Hepatocyte (in vitro differentiated cells): ENCODE measurements around the gene DNAJB7. TPM values are rescaled to one million over a fixed set of nuclear protein-coding genes. Genes with fewer than 3 reads are reported as not detected.

Source experiments
- DNase-seq: peaks from one replicate; pipeline ENCODE4 v3.0.0-alpha.2; 2016; ENCODE audit warnings: low spot score
- H2AFZ ChIP-seq: fragments of 200-600 bp; sonication (generic); 2 replicates; pipeline ENCODE4 v1.6.0; 2016; ENCODE audit warnings: antibody characterized with exemption, mild to moderate bottlenecking
- H3K27ac ChIP-seq: fragments of 200-600 bp; sonication (generic); 2 replicates; pipeline ENCODE4 v1.5.1; 2016; ENCODE audit warnings: mild to moderate bottlenecking
- H3K27me3 ChIP-seq: fragments of 200-600 bp; sonication (generic); 2 replicates; pipeline ENCODE4 v1.6.1; 2016
- H3K36me3 ChIP-seq: fragments of 200-600 bp; sonication (generic); replicated peaks from 2 replicates; pipeline ENCODE4 v1.5.1; 2016; ENCODE audit warnings: low read depth; ENCODE audit not compliant: insufficient read depth
- H3K4me1 ChIP-seq: fragments of 200-600 bp; sonication (generic); 2 replicates; pipeline ENCODE4 v1.5.1; 2016; ENCODE audit warnings: mild to moderate bottlenecking, moderate library complexity; ENCODE audit not compliant: insufficient read depth
- H3K4me2 ChIP-seq: fragments of 200-600 bp; sonication (generic); 2 replicates; pipeline ENCODE4 v1.6.0; 2016
- H3K4me3 ChIP-seq: fragments of 200-600 bp; sonication (generic); 2 replicates; pipeline ENCODE4 v1.5.1; 2016; ENCODE audit warnings: mild to moderate bottlenecking
- H3K79me2 ChIP-seq: fragments of 200-600 bp; sonication (generic); 2 replicates; pipeline ENCODE4 v1.6.0; 2017; ENCODE audit warnings: mild to moderate bottlenecking
- H3K9me2 ChIP-seq: fragments of 200-600 bp; sonication (generic); replicated peaks from 2 replicates; pipeline ENCODE4 v1.6.0; 2017; ENCODE audit warnings: mild to moderate bottlenecking; ENCODE audit not compliant: insufficient read depth
- H3K9me3 ChIP-seq: fragments of 200-600 bp; sonication (generic); 2 replicates; pipeline ENCODE4 v1.5.1; 2016; ENCODE audit warnings: low read depth, mild to moderate bottlenecking
- H4K20me1 ChIP-seq: fragments of 200-600 bp; sonication (generic); 2 replicates; pipeline ENCODE4 v1.6.0; 2016; ENCODE audit warnings: mild to moderate bottlenecking; ENCODE audit not compliant: insufficient read depth, poor library complexity, severe bottlenecking
- EZH2 ChIP-seq: fragments of 200-600 bp; sonication (generic); IDR thresholded peaks from 2 replicates; pipeline ENCODE4 v1.6.1; 2016; ENCODE audit warnings: antibody characterized with exemption, mild to moderate bottlenecking, borderline replicate concordance
- EZH2phosphoT487 ChIP-seq: fragments of 200-600 bp; sonication (generic); IDR thresholded peaks from one replicate; pipeline ENCODE4 v1.6.1; 2018; ENCODE audit warnings: antibody characterized with exemption, mild to moderate bottlenecking, low read depth, moderate library complexity; ENCODE audit not compliant: unreplicated experiment, severe bottlenecking
- WGBS: methylation state at CpG from one replicate; pipeline ENCODE4 v1.1.6; 2016; ENCODE audit warnings: low lambda C conversion rate; ENCODE audit errors: missing lambda C conversion rate; 5-methylcytosine and 5-hydroxymethylcytosine counted together
- polyA plus RNA-seq: library from polyadenylated mRNA; unstranded; fragments of >200 nt; fragmentation: Nextera tagmentation; extraction: Ambion mirVana; gene quantifications from 2 replicates; pipeline ENCODE4 v1.2.1, GENCODE V29; 2016
- total RNA-seq: library from RNA; depleted of rRNA; stranded (reverse); fragments of >200 nt; gene quantifications from 2 replicates; pipeline ENCODE4 v1.2.3, GENCODE V29; 2014
- TF ChIP-seq, protein P1 (sequence below): fragments of 200-600 bp; sonication (generic); IDR thresholded peaks from 2 replicates; pipeline ENCODE4 v1.5.1; 2016; ENCODE audit warnings: antibody characterized with exemption, mild to moderate bottlenecking; ENCODE audit not compliant: poor library complexity

The DNAJB7 gene
- total and polyA plus RNA-seq, 2 experiments from 2014 or later: 0.66 TPM; not detected in 1

DNA sequence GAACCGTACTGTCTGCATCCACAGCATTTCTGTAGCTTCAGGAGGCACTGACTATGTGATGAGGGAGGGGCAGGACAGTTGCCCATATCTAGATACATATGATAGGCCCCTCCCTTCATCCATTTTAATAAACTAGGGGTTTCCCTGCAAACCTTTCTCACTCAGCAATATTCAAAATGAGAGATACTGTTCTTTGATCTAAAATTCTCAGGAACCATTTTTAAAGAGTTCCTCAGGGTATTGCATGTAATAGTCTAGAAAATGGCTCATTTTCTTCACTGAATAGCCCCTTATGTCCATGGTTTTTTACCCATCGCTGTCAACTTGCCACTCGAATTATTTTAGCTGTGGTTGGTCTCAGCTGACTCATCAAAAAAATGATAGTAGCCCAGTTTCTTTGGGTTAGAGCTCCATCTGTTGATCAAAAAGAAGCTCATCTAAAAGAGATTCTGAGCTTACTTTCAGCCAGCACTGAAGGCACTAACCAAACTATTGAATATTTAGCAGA, 37.0 kb upstream of the DNAJB7 start:
- no peaks in the 10 kb centered on the region for H3K4me1 ChIP-seq
- no peaks in the 10 kb centered on the region for H3K9me2 ChIP-seq
- H3K79me2 ChIP-seq: no peaks in the 10 kb centered on the region
- H3K4me2 ChIP-seq: no peak overlapping the region
- no peak overlapping the region for H3K27ac ChIP-seq
- H3K36me3 ChIP-seq: no peaks in the 10 kb centered on the region
- WGBS: 66% methylated on average over 3 of the region's 3 CpGs
- H4K20me1 ChIP-seq: no peaks in the 10 kb centered on the region
- no peak overlapping the region for H3K4me3 ChIP-seq
- H3K27me3 ChIP-seq: no peaks in the 10 kb centered on the region
- H3K9me3 ChIP-seq: no peaks in the 10 kb centered on the region
- peak; percentile 58 for DNase-seq
- no peak for TF ChIP-seq EZH2phosphoT487
- TF ChIP-seq, protein P1, sequence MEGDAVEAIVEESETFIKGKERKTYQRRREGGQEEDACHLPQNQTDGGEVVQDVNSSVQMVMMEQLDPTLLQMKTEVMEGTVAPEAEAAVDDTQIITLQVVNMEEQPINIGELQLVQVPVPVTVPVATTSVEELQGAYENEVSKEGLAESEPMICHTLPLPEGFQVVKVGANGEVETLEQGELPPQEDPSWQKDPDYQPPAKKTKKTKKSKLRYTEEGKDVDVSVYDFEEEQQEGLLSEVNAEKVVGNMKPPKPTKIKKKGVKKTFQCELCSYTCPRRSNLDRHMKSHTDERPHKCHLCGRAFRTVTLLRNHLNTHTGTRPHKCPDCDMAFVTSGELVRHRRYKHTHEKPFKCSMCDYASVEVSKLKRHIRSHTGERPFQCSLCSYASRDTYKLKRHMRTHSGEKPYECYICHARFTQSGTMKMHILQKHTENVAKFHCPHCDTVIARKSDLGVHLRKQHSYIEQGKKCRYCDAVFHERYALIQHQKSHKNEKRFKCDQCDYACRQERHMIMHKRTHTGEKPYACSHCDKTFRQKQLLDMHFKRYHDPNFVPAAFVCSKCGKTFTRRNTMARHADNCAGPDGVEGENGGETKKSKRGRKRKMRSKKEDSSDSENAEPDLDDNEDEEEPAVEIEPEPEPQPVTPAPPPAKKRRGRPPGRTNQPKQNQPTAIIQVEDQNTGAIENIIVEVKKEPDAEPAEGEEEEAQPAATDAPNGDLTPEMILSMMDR: peak; percentile 70
- TF ChIP-seq EZH2: no peak
- no peak overlapping the region for H2AFZ ChIP-seq

DNA sequence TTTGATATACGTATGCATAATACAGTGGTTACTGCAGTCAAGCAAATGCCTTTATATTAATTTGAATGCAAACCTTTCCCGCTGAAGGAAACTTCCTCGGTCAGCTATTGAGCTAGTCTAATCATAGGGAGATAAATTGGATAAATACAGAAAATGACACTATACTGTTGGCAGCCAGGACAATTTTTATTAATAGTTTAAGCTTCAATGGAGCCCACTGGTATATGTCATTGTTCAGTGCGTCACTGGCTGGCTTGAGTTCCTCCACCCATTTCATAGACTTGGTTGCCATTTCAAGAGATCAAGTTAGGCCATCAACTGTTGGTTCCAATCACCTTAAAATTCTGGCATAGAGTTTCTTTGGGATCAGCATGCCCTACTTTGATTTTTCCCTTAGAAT, 32.5 kb upstream of the DNAJB7 start:
- Histone ChIP-seq H3K9me2 (no peaks in the 10 kb centered on the region), H2AFZ (no peak overlapping the region), H3K36me3 (no peaks in the 10 kb centered on the region), H3K27ac (no peak overlapping the region), H3K27me3 (no peaks in the 10 kb centered on the region), H3K4me1 (no peaks in the 10 kb centered on the region), H4K20me1 (no peaks in the 10 kb centered on the region), H3K4me3 (no peak overlapping the region), H3K9me3 (no peaks in the 10 kb centered on the region), H3K79me2 (no peaks in the 10 kb centered on the region), H3K4me2 (no peak overlapping the region)
- TF ChIP-seq EZH2phosphoT487: no peak
- no peak for TF ChIP-seq EZH2
- TF ChIP-seq, protein P1: no peak
- 96% methylated on average over 4 of the region's 4 CpGs for WGBS
- DNase-seq: no peak

DNA sequence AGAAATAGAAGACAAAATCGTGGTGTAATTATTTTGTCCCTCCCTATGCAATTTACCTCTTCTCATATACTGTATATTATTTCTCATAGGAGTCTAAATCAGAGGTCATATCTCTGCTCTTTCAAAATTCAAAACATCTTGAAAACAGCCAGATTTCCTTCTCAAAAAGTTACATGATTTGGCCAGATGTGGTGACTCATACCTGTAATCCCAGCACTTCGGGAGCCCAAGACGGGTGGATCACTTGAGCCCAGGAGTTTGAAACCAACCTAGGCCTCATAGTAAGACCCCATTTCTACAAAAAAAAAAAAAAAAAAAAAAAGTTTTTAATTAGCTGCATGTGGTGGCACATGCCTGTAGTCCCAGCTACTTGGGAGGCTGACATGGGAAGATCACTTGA, 29.0 kb upstream of the DNAJB7 start:
- Histone ChIP-seq H3K9me3 (no peaks in the 10 kb centered on the region), H4K20me1 (no peaks in the 10 kb centered on the region), H3K36me3 (no peaks in the 10 kb centered on the region), H3K27me3 (no peaks in the 10 kb centered on the region), H2AFZ (no peak overlapping the region), H3K4me3 (no peak overlapping the region), H3K9me2 (no peaks in the 10 kb centered on the region), H3K27ac (no peak overlapping the region), H3K4me1 (no peaks in the 10 kb centered on the region), H3K79me2 (no peaks in the 10 kb centered on the region), H3K4me2 (no peak overlapping the region)
- no peak for TF ChIP-seq EZH2
- TF ChIP-seq EZH2phosphoT487: no peak
- TF ChIP-seq, protein P1: no peak
- DNase-seq: no peak
- WGBS: 85% methylated on average over 3 of the region's 3 CpGs

DNA sequence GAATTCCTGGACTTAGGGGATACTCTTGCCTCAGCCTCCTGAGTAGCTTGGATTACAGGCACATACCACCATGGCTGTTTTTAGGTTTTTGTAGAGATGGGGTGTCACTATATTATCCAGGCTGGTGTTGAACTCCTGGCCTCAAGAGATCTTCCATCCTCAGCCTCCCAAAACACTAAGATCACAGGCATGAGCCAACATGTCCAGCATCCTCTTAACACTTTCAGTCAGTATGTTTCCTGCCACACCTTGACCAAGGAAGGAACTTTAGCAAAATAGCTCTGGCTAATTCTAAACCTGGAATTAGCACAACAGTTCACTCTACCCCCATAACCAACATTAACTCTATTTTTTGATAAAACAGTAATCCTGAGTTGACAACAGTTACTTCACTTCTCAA, 27.2 kb upstream of the DNAJB7 start:
- H3K4me2 ChIP-seq: no peak overlapping the region
- H3K9me2 ChIP-seq: no peaks in the 10 kb centered on the region
- TF ChIP-seq, protein P1: no peak
- TF ChIP-seq EZH2: no peak
- no peak for TF ChIP-seq EZH2phosphoT487
- H3K36me3 ChIP-seq: no peaks in the 10 kb centered on the region
- H3K79me2 ChIP-seq: no peaks in the 10 kb centered on the region
- no peaks in the 10 kb centered on the region for H3K27me3 ChIP-seq
- H4K20me1 ChIP-seq: no peaks in the 10 kb centered on the region
- DNase-seq: no peak
- no peak overlapping the region for H3K4me3 ChIP-seq
- H2AFZ ChIP-seq: no peak overlapping the region
- H3K9me3 ChIP-seq: no peaks in the 10 kb centered on the region
- no peaks in the 10 kb centered on the region for H3K4me1 ChIP-seq
- no peak overlapping the region for H3K27ac ChIP-seq
